ENCODE measurements around the gene LY6G5C. TPM values are rescaled to one million over a fixed set of nuclear protein-coding genes. Genes with fewer than 3 reads are reported as not detected.
A peak's percentile ranks its signal among the peaks of the same experiment; 100 is the strongest.

Gene LY6G5C
- polyA plus RNA-seq, 1 donor (not counting 4 experiments of a cell fraction or from before 2014, with no cell fraction given), result 0.58 TPM

DNA sequence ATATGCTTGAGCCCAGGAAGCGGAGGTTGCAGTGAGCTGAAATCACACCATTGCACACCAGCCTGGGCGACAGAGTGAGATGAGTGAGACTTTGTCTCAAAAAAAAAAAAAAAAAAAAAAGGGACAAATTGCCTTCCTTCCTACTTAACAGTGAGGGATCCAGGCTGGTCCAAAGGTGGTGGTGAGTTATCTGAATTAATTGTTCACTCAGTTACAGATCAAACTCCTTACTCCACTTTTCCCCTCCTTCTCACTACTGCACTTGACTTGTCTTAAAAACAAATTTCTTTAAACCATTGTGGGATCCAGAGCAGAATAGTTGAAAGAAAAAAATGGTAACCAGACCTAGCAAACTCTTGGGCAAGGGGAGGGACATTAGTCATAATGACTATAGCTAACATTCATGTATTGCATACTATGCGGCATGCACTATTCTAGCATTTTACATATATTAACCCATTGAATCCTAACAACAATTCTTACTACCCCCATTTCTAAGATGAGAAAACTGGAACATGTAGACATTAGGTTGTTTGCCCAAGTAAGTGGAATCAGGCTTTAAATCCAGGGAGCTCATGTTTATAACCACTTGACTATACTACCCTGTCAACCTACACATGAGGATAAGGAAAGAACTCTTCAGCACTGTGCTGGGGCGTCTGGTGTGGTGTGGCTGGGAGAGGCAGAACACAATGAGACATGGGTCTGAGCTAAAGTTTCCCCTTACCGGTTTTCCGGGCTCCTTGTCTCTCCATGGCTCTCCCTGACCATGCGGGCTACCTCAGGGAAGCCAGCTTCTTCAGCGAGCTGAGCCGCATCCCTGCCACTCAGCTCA, 17.5 kb downstream of the LY6G5C start:
- dilution Hi-C loops (cut with MboI; ENCODE audit: extremely low pct_ligation_motif_present, low sequenced_read_pairs), result no loop called here
- Histone ChIP-seq H2AFZ (ENCODE audit: control insufficient read depth, low read length) (no peak overlapping the region), H3K79me2 (ENCODE audit: control insufficient read depth, insufficient read depth, low read length) (peaks cover 45% of the 10 kb centered on the region), H3K27ac (ENCODE audit: control insufficient read depth, insufficient read depth, low read length) (peak overlapping the region; percentile 96), H3K36me3 (ENCODE audit: control insufficient read depth in 2 of 2, extremely low read depth in 1 of 2, insufficient read depth in 2 of 2, low read length in 2 of 2) (peaks cover 10 to 18% of the 10 kb centered on the region in 2 experiments), H3K9ac (ENCODE audit: control insufficient read depth, extremely low read depth, insufficient read depth, low read length) (peak overlapping the region; percentile 94), H3K4me1 (ENCODE audit: control insufficient read depth, extremely low read depth, insufficient read depth, low read length) (peaks cover 45% of the 10 kb centered on the region), H3K9me1 (ENCODE audit: control insufficient read depth, extremely low read depth, insufficient read depth, low read length) (no peaks in the 10 kb centered on the region), H3K27me3 (ENCODE audit: control insufficient read depth, extremely low read depth, insufficient read depth, low read length) (no peaks in the 10 kb centered on the region), H3K9me3 (ENCODE audit: control insufficient read depth, low read depth, low read length) (no peaks in the 10 kb centered on the region), H3K4me3 (ENCODE audit: control insufficient read depth in 2 of 3, extremely low read depth in 1 of 3, insufficient read depth in 2 of 3, low read depth in 1 of 3, low read length in 3 of 3) (peak overlapping the region; percentile 93 to 95 (median 94)), H3K4me2 (ENCODE audit: control insufficient read depth, extremely low read depth, insufficient read depth, low read depth, low read length) (peak overlapping the region; percentile 71), H4K20me1 (ENCODE audit: control insufficient read depth, extremely low read depth, insufficient read depth, low read length) (no peaks in the 10 kb centered on the region)
- no peak for FAIRE-seq
- DNase-seq (ENCODE audit: low read depth, low spot score), result no peak
- no peak for TF ChIP-seq EZH2 (IDR thresholded peaks at IDR 0.05; ENCODE audit: low read length)
- TF ChIP-seq, protein P1, sequence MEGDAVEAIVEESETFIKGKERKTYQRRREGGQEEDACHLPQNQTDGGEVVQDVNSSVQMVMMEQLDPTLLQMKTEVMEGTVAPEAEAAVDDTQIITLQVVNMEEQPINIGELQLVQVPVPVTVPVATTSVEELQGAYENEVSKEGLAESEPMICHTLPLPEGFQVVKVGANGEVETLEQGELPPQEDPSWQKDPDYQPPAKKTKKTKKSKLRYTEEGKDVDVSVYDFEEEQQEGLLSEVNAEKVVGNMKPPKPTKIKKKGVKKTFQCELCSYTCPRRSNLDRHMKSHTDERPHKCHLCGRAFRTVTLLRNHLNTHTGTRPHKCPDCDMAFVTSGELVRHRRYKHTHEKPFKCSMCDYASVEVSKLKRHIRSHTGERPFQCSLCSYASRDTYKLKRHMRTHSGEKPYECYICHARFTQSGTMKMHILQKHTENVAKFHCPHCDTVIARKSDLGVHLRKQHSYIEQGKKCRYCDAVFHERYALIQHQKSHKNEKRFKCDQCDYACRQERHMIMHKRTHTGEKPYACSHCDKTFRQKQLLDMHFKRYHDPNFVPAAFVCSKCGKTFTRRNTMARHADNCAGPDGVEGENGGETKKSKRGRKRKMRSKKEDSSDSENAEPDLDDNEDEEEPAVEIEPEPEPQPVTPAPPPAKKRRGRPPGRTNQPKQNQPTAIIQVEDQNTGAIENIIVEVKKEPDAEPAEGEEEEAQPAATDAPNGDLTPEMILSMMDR (optimal IDR thresholded peaks at IDR 0.05 in 1 of 3, IDR thresholded peaks at IDR 0.05 in 1 of 3, conservative IDR thresholded peaks at IDR 0.05 in 1 of 3; ENCODE audit: extremely low read depth in 1 of 3, insufficient read depth in 2 of 3, low read length in 3 of 3), result no peak

DNA sequence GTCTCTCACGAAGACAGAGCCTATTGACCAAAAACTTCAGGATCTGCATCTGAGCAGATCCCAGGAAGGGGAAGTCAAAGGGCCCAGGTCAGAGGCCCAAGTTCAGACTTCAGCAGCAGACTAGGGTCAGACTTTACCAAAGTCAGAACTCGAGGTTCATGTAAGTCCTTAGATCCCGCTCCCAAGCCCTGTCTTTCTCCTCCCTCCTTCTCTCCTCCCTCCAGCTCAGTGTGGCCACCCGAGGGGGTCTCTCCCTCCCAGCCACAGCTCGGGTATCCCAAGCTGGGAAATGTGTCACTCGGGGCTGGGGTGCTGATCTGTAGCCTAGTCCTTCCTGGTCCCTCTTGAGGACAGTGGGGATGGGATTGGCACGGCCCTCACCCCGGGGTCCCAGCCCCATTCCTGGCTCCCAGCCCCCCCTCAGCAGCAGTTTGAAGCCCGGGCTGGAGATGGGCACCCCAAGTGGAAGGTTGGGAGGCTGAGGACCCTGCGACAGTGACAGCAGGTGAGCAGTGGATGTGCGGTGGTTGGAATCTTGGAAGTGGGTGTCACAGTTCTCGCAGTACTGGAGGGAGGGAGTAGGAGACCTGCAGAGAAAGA, 18.6 kb downstream of the LY6G5C start:
- H3K4me1 ChIP-seq (ENCODE audit: control insufficient read depth, extremely low read depth, insufficient read depth, low read length), result peaks cover 47% of the 10 kb centered on the region
- H3K36me3 ChIP-seq (ENCODE audit: control insufficient read depth in 2 of 2, extremely low read depth in 1 of 2, insufficient read depth in 2 of 2, low read length in 2 of 2), result peaks cover 7 to 11% of the 10 kb centered on the region in 2 experiments
- no peak for DNase-seq (ENCODE audit: low read depth, low spot score)
- no peak overlapping the region for H3K9ac ChIP-seq (ENCODE audit: control insufficient read depth, extremely low read depth, insufficient read depth, low read length)
- H4K20me1 ChIP-seq (ENCODE audit: control insufficient read depth, extremely low read depth, insufficient read depth, low read length), result no peaks in the 10 kb centered on the region
- dilution Hi-C loops (cut with MboI; ENCODE audit: extremely low pct_ligation_motif_present, low sequenced_read_pairs), result no loop called here
- no peak for FAIRE-seq
- no peak overlapping the region for H3K4me3 ChIP-seq (ENCODE audit: control insufficient read depth in 2 of 3, extremely low read depth in 1 of 3, insufficient read depth in 2 of 3, low read depth in 1 of 3, low read length in 3 of 3)
- H2AFZ ChIP-seq (ENCODE audit: control insufficient read depth, low read length), result no peak overlapping the region
- H3K4me2 ChIP-seq (ENCODE audit: control insufficient read depth, extremely low read depth, insufficient read depth, low read depth, low read length), result no peak overlapping the region
- H3K9me3 ChIP-seq (ENCODE audit: control insufficient read depth, low read depth, low read length), result no peaks in the 10 kb centered on the region
- H3K27me3 ChIP-seq (ENCODE audit: control insufficient read depth, extremely low read depth, insufficient read depth, low read length), result no peaks in the 10 kb centered on the region
- no peak overlapping the region for H3K27ac ChIP-seq (ENCODE audit: control insufficient read depth, insufficient read depth, low read length)
- H3K9me1 ChIP-seq (ENCODE audit: control insufficient read depth, extremely low read depth, insufficient read depth, low read length), result no peaks in the 10 kb centered on the region
- TF ChIP-seq EZH2 (IDR thresholded peaks at IDR 0.05; ENCODE audit: low read length), result no peak
- TF ChIP-seq, protein P1 (optimal IDR thresholded peaks at IDR 0.05 in 1 of 3, IDR thresholded peaks at IDR 0.05 in 1 of 3, conservative IDR thresholded peaks at IDR 0.05 in 1 of 3; ENCODE audit: extremely low read depth in 1 of 3, insufficient read depth in 2 of 3, low read length in 3 of 3), result no peak
- peaks cover 42% of the 10 kb centered on the region for H3K79me2 ChIP-seq (ENCODE audit: control insufficient read depth, insufficient read depth, low read length)

All from keratinocyte (primary cell).